Body of pancreas (tissue), 4 donors: ENCODE measurements around the gene AGAP1.

Source experiments
- CTCF ChIP-seq, 7 experiments: fragments of 450-650 bp in 4 of 7; fragments of 200-600 bp in 3 of 7; sonication (generic) in 3 of 7; IDR thresholded peaks; one replicate each; pipeline ENCODE4 v1.5.1; 2016 to 2019; ENCODE audit warnings: antibody characterized with exemption in 7 of 7
- POLR2A ChIP-seq, 3 donors: fragments of 450-650 bp; IDR thresholded peaks; one replicate each; pipeline ENCODE4 v1.6.1; 2016; ENCODE audit warnings: antibody characterized with exemption in 3 of 3, mild to moderate bottlenecking in 2 of 3

- TF ChIP-seq POLR2A (IDR thresholded peaks at IDR 0.05) (no peak), CTCF (IDR thresholded peaks at IDR 0.05) (no peak)
Observed at GRCh38 chr2:236056141-236056540, 562.3 kb downstream of the AGAP1 start.
